Left renal pelvis (tissue), 4 donors: ENCODE data around the gene RAB10. TPM values are rescaled to one million over a fixed set of nuclear protein-coding genes. Genes with fewer than 3 reads are reported as not detected.
A peak's percentile ranks its signal among the peaks of the same experiment; 100 is the strongest.
"Not testable (repeated sequence)": the region's sequence is repeated elsewhere in the genome, so short reads cannot be mapped to it uniquely, and the experiment has no call there.

Experiments used
- DNase-seq, 4 donors: peaks; one replicate each; pipeline ENCODE4 v3.0.0-alpha.2; 2013; ENCODE audit warnings: low read depth in 4 of 4, low spot score in 3 of 4
- polyA plus RNA-seq, 4 donors: library from polyadenylated mRNA; unstranded; fragments of 120-200 nt; gene quantifications; one replicate each; pipeline ENCODE4 v1.2.1, GENCODE V29; 2013; ENCODE audit not compliant: insufficient read length in 4 of 4

Gene RAB10
- 100 to 1,000 TPM; 111 to 168 (median 144) TPM for polyA plus RNA-seq

DNA sequence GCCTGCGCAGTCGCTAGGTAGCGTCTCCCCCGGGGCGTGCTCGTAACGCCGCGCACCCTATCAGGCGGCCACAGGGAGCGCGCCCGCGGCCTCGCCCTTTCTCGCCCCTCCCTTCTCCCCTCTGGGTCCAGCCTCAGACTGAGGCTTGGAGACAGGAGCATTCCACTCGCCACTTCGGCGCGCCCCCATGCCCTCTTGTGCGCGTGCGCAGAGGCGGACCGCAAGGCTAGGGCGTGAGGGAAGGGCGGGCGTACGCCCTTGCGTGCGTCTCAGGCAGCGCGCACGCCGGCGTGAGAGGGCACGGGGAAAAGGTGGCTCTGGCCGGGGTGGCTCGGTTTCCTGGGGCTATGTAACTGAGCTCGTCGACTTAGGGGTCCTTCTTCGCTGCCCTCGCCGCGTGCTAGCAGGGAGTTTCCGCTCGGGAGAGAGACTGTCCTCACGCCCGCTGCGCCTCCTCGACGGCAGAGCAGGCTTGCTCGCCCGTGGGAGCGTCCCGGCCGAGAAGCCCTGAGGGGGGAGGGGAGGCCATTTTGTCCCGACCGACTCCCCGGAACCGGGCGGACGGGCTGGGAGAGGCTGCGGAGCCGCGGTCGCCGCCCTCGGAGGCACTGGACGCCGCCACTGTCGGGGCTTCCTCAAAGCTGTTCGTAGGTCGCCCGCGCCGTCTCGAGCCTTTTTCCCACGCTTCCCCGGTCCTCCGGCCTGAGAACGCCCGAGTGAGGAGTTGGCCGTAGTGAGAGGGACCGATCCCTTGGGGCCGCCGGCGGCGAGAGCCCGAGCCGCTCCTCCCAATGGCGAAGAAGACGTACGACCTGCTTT, at the start of gene RAB10:
Gene RAB10 (plus strand): TSS at position 267 of the 819 bp plus-strand sequence. CDS start 525 bp downstream, at position 792.
- peak; percentile 96 to 97 (median 97) for DNase-seq

DNA sequence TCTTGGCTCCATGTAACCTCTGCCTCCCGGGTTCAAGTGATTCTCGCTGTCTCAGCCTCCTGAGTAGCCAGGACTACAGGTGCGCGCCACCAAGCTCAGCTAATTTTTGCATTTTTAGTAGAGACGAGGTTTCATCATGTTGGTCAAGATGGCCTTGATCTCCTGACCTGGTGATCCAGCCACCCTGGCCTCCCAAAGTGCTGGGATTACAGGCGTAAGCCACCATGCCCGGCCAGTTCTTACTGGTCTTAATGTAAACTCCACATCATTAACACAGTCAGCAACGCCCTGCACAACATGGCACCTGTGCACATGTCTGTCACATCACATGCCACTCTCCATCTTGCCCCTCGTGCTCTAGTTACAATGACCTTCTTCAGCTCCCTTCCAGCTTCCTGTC, 45.8 kb upstream of the RAB10 start:
- DNase-seq = no peak

DNA sequence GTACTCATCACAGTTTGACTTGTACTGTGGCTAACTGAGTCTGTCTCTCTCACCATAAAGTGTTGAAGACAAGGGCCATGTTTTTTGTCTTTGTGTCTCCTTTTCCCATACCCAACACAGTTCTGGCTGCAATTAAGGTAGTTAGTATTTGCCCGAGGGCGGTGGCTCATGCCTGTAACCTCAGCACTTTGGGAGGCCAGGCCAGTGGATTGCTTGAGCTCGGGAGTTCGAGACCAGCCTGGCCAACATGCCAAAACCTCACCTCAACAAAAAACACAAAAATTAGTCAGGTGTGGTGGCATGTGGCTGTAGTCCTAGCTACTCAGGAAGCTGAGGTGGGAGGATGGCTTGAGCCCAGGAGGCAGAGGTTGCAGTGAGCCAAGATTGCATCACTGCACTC, 44.7 kb upstream of the RAB10 start:
- no peak for DNase-seq

DNA sequence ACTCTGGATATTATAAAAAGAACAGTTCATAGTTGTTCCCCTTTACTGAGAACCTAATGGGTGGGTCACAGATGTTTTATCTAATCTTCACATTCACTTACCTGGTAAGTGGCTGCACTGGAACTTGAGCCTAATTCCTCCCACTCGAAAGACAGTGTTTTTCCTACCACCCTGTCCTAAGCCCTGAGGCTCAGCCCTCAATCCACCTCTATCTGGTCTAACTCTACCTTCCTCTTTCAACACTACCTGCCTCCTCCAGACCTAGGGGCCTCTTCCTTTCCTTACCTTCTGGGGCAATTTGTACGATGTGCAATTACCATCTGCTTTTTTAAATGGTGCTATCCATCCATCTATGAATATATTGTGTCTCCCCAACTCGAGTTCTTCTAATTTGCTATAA, 41.9 kb upstream of the RAB10 start:
- DNase-seq = no peak

DNA sequence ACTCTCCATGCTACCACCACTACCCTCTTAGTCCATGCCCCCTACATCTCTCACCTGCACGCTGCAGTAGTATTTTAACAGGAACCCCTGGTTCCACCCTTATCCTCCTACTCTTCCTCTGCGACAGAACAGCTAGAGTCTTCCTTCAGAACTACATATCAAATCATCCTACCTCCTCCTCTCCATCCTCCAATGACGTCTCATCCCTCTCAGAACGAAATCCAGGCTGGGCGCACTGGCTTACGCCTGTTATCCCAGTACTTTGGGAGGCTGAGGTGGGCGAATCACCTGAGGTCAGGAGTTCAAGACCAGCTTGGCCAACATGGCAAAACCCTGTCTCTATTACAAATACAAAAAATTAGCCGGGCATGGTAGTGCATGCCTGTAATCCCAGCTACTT, 41.3 kb upstream of the RAB10 start:
- DNase-seq = no peak

DNA sequence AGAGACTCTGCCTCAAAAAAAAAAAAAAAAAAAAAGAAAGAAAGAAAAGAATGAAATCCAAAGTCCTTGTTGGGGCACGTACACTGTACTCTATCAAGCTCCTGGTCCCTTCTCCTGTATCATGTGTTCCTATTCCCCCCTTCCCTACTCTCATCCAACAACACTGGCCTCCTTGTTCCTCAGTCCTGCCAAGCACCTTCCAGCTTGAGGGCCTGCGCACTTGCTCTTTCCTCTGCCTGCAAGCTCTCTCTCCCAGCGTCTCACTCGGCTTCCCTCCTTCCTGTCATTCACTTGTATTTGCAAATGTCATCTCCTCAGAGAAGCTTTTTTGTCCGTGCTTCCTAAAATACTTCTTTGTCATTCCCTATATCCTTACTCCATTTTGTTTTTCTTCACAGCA, 40.8 kb upstream of the RAB10 start:
- no peak for DNase-seq

DNA sequence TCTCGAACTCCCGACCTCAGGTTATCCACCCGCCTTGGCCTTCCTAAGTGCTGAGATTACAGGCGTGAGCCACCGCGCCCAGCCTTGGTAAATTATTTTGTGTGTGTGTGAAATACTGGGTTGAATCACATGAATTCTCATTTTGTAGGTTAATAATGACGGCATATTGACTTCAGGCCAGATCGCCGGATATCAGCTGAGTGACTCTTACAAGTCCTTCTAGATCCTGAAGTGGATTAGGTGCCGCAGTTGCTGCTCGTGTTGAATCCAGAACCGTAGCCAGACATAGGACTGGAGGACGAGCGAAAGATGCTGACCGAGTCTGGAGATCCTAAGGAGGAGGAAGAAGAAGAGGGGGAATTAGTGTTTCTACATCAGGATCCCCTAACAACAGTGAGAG, 39.4 kb upstream of the RAB10 start:
- DNase-seq = no peak

DNA sequence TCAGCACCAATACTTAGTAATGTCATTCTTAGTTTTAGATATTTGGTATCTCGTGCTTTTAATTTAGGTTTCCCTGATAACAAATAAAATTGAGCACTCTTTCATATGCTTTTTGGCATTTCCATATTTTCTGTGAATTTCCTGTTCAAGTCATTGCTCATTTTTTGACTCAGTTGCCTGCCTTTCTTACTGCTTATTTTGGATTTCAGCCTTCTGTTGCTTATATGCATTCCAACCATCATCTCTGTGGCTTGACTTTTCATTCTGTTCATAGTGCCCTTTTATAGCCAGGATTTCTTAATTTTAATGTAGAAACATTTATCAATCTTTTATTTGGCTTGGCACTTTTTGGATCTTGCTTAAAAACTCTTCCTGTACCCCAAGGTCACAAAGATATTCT, 37.0 kb upstream of the RAB10 start:
- DNase-seq = no peak

DNA sequence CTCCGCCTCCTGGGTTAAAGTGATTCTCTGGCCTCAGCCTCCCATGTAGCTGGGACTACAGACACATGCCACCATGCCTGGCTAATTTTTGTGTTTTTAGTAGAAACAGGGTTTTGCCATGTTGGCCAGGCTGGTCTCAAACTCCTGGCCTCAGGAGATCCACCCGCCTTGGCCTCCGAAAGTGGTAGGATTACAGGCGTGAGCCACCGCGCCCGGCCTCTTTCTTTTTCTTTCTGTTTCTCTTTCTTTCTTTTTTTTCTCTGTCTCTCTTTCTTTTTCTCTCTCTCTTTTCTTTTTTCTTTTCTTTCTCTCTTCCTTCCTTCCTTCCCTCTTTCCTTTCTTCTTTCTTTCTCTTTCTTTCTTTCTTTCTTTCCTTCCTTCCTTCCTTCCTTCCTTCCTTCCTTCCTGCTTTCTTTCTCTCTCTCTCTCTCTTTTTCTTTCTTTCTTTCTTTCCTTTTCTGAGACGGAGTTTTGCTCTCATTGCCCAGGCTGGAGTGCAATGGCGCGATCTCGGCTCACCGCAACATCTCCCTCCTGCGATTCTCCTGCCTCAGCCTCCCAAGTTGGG, 35.0 kb upstream of the RAB10 start:
- DNase-seq = not testable (repeated sequence)

DNA sequence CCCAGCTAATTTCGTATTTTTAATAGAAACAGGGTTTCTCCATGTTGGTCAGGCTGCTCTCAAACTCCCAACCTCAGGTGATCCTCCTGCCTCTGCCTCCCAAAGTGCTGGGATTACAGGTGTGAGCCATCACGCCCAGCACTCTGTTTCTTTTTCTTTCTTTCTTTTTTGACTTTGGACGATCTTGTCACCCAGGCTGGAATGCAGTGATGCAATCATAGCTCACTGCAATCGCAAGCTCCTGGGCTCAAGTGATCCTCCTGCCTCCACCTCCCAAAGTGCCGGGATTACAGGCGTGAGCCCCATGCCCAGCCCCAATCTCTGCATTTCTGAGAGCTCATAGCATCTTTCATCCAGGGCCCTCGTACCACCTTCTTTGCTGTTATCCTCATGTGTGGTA, 34.5 kb upstream of the RAB10 start:
- not testable (repeated sequence) for DNase-seq

DNA sequence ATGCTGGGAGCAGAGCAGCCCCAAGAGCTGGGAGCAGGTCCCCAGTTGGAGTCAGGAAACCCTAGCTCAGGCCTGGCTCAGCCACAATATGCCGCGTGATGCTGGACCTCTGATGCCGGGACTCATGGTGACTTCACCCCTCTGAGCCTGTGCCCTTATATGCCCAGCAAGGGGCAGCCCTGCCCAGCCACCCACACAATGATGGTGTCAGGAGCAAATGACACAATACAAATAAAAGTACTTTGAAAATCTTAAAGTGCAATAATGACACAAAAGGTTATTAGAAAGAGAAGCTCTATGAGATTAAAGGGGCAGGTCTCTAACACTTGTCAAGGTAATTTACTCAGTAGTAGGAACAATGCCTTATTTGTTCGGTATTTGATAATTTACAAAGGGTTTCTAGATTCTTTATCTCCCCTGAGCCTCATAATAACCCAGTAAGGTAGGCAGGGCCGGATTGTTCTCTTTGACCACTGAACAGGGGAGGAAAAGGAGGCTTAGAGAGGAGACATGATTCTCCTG, 33.3 kb upstream of the RAB10 start:
- no peak for DNase-seq

DNA sequence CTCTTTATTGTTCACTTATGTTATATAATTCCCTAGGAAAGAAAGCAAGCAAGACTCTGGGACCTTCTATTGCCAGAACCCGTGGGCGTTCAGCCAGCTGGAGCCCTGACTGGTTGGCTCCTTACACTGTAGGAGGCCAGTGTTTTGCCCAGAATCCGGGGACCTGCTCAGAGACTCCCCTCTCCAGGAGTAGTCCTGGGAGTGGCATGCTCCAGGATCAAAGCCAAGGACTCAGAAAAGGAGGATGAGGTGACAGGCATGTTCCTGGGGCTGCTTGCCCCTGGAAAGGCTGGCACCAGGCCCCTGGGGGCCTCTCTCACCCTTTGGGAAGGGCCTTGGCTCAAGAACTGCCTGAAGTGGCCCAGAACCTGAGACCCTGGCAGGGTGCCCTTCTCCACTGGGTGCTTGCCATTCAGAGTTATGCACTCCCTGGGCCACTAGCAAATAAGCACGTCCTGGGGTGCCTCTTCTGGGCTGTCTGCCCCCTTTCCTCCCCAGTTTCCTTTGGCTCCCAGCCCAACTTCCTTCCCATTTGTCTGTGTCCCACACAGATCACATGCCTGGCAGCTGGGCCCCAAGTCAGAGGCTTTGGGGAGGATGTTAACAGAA, 32.0 kb upstream of the RAB10 start:
- no peak for DNase-seq

DNA sequence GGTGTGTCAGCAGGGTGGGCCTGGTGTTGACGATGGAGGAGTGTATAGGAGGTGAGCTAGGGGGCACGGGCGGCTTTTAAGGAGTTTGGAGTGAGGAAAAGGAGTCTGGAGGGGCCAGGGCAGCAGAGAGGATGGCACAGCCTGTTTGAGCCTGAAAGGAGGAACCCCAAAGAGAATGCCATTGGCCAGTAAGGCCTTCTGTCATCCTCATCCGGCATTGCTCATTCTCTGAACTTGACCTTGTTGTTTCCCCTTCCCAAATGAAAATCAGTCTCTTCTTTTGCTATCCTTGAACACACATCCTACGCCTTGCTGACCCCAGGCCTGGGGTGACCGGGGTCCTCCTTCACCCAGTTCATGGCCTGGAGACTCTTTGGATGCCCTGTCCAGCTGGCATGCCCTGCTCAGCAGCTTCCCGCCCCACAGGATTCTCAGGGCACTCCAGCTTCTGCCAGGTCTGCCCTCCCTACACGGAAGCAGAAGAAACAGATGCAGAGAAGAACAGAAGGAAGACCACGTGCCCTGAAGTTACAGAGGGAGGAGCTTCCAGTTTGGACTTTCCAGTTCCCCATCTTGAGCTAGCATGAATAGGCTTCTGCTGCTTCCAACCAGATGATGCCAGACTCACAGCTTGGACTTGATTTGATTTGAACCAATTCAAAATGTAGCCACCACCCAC, 31.1 kb upstream of the RAB10 start:
- no peak for DNase-seq

DNA sequence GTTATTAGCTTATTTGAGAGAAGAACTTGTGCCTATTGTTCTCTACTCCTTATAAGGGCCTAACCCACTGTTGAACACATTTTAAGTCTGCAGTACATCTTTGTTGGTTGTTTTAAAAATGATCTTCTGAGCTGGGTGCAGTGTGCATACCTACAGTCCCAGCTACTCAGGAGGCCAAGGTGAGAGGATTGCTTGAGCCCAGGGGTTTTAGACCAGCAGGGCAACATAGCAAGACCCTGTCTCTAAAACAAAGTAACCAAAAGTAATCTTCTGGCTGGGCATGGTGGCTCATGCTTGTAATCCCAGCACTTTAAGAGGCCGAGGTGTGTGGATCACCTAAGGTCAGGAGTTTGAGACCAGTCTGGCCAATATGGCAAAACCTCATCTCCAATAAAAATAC, 25.8 kb upstream of the RAB10 start:
- no peak for DNase-seq

DNA sequence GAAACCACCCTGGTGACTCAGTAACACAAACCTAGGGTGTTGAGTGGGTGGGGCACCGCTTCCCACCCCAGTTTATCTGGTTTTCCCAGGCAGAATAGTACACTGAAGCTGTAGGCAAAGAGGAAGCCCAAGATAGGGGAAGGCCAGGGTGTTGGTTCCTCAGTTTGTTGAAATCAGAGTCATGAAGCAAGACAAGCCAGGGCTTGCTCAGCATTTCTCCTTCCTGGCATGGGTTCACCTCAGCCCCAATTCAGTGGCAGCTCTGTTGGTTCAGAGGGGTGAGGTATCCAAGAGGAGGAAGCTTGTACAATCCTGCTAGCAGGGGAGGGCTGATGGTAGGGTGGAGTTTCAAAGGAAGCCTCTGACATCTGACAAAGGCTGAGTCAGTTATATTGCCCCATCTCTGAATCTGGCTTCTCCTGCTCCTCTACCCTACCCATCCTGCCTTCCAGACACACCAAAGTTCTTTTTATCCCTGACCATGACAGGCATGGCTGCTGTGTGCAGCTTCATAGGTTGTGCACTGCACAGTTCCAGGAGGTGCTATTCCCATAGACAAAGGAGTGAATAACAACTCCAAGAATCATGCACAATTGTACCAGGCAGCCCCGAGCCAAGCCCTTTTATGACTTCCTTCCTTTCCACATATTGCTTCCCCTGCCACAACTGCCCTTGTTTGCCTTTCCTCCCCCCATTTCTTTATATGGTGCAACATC, 24.9 kb upstream of the RAB10 start:
- DNase-seq = no peak

DNA sequence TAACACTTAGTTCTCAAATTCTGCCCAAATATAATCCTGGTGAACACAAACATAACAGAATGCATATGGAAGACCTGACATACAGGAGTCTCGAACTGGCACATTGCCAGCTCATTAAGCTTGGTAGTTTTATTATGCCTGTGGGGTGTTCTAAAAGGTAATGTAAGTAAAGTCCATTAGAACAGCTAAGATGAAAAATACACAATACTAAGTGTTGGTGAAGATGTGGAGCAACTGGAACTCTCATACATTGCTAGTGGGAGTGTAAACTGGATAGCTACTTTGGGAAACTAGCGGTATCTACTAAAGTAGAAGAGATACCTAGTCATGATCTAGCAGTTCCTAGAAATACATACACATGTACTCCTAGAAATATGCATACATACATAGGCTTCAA, 24.3 kb upstream of the RAB10 start:
- no peak for DNase-seq

DNA sequence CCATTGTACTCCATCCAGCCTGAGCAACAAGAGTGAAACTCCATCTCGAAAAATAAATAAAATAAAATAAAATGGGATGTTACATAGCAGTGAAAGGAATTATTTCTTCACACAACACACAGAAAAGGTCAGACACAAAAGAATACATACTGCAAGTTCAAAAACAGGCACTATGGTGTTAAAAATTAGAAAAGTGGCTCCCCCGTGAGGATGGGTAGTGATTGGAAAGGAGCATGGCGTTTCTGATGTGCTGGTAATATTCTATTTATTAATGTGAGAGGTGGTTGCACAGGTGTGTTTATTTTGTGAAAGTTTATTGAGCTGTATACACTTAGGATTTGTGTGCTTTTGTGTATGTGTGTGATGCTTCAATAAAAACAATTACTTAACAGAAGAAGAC, 22.9 kb upstream of the RAB10 start:
- DNase-seq = no peak

DNA sequence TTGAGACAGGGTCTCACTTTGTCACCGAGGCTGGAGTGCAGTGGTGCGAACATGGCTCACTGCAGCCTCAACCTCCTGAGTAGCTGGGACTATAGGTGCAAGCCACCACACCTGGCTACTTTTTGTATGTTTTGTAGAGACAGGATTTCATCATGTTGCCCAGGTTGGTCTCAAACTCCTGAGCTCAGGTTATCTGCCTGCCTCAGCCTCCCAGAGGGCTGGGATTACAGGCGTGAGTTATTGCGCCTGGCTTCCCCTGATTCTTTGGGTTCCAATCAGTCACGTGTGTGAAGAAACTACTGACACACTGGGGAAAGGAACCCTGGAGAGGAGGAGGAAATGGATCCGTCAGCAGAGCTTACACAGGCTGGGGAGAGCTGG, 22.3 kb upstream of the RAB10 start:
- no peak for DNase-seq

DNA sequence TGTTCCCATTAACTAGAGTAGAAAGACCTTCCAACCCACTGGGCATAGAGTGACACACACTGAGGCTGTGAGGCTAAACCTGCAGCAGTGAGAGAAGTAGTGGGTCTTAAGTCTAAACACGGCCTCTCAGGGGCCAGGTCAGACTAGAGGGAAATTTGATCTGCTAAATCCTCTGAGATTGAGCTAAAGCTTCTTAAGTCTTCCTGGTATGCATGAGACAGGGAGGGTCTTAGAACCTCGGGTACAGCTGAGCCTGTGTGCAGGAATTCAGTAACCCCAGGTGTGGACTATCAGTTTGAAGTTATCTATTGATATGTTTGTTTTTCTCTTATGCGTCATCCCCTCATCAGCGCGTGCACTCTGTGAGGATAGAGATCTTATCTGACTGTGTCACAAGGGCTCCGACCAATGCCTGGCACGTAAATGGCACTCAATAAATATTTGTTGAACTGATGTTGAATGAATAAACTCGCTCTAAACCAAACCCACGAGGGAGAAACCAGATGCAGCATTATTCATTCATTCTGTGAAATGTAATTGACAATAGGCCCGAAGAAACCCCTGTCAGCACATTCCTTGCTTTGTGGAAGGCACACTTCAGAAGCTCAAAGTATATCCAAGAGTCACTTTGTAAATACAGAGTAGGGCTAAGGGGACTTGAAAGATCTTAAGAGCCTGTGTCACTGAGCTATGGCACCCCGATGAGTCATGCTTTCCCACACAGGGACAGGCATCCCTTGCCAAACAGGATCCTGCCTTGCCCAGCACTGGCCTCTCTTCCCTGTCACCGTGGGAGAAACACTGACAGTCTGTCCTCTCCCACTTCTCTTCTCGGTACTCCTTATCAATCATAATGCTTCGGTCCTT, 21.7 kb upstream of the RAB10 start:
- no peak for DNase-seq

DNA sequence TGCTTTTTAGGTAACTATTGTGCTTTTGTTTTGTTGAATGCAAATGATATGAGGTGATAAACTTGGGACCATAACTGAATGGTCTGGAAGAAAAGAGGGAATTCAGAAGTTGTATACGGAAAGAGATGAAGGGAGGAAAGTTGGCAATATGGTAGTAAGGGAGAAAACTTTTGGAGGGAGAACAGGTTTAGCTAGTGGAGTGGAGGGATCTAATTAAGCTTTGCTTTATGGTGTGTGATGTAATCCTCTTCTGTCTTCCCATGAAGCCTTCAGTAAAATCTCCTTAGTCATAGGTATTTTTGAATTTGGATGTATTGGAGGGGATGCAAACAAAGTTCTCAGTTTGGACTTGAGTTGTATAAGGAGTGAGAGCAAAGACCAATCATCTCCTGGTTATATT, 20.2 kb upstream of the RAB10 start:
- no peak for DNase-seq
